ENCODE data around the gene ELFN1.

Gene ELFN1

GRCh38 chr7:1669954-1670893, at the start of gene ELFN1:
ELFN1 (plus strand) TSS chr7:1670277; CDS start chr7:1744597, 74,320 bp downstream.
- no peak for DNase-seq

GRCh38 chr7:1620835-1621234, 49.2 kb upstream of the ELFN1 start:
- DNase-seq: no peak

GRCh38 chr7:1621718-1622117, 48.4 kb upstream of the ELFN1 start:
- DNase-seq: no peak

- DNase-seq: no peak
These were observed 47.6 kb upstream of the ELFN1 start for GRCh38 chr7:1622441-1622840.

- no peak for DNase-seq
These were observed 46.3 kb upstream of the ELFN1 start for GRCh38 chr7:1623810-1624209.

GRCh38 chr7:1624999-1625927, 44.8 kb upstream of the ELFN1 start:
- no peak for DNase-seq

- no peak for DNase-seq
These were observed 43.3 kb upstream of the ELFN1 start for GRCh38 chr7:1626769-1627168.

- no peak for DNase-seq
These were observed 39.3 kb upstream of the ELFN1 start for GRCh38 chr7:1630700-1631336.

GRCh38 chr7:1631678-1632077, 38.4 kb upstream of the ELFN1 start:
- no peak for DNase-seq

GRCh38 chr7:1632506-1632905, 37.6 kb upstream of the ELFN1 start:
- no peak for DNase-seq

- DNase-seq: no peak
These were observed 36.9 kb upstream of the ELFN1 start for GRCh38 chr7:1632916-1633785.

- DNase-seq: no peak
These were observed 34.7 kb upstream of the ELFN1 start for GRCh38 chr7:1635401-1635800.

GRCh38 chr7:1637155-1637554, 32.9 kb upstream of the ELFN1 start:
- no peak for DNase-seq

- DNase-seq: no peak
These were observed 31.8 kb upstream of the ELFN1 start for GRCh38 chr7:1638215-1638661.

GRCh38 chr7:1639071-1639470, 31.0 kb upstream of the ELFN1 start:
- no peak for DNase-seq

GRCh38 chr7:1639532-1640175, 30.4 kb upstream of the ELFN1 start:
- DNase-seq: no peak

- no peak for DNase-seq
These were observed 29.5 kb upstream of the ELFN1 start for GRCh38 chr7:1640376-1641172.

GRCh38 chr7:1641173-1641572, 28.9 kb upstream of the ELFN1 start:
- DNase-seq: no peak

GRCh38 chr7:1641661-1642260, 28.3 kb upstream of the ELFN1 start:
- DNase-seq: no peak

GRCh38 chr7:1642291-1642731, 27.8 kb upstream of the ELFN1 start:
- DNase-seq: no peak
